Colonic mucosa (tissue), 4 donors: ENCODE measurements around the gene ZNF20. TPM values are rescaled to one million over a fixed set of nuclear protein-coding genes. Genes with fewer than 3 reads are reported as not detected.

Source experiments
- DNase-seq: peaks from one replicate; pipeline ENCODE4 v3.0.0-alpha.2; 2020
- H3K27ac ChIP-seq: fragments of 200-600 bp; one replicate; pipeline ENCODE4 v1.8.0; 2021
- H3K27me3 ChIP-seq: fragments of 200-600 bp; one replicate; pipeline ENCODE4 v1.8.0; 2021
- H3K36me3 ChIP-seq: fragments of 200-600 bp; one replicate; pipeline ENCODE4 v1.8.0; 2021
- H3K4me1 ChIP-seq: fragments of 200-600 bp; one replicate; pipeline ENCODE4 v1.8.0; 2021; ENCODE audit warnings: mild to moderate bottlenecking
- H3K4me3 ChIP-seq: fragments of 200-600 bp; one replicate; pipeline ENCODE4 v1.8.0; 2021
- H3K9ac ChIP-seq, 2 donors: one replicate each; pipeline ENCODE4 v1.7.0; 2013; ENCODE audit warnings: control low read depth in 2 of 2, low read depth in 2 of 2, low read length in 2 of 2
- H3K9me3 ChIP-seq: fragments of 200-600 bp; one replicate; pipeline ENCODE4 v1.8.0; 2021
- CTCF ChIP-seq: fragments of 200-600 bp; IDR thresholded peaks from one replicate; pipeline ENCODE4 v1.8.0; 2022; ENCODE audit warnings: antibody characterized with exemption, mild to moderate bottlenecking
- intact Hi-C: fragments of 100-400 bp; cut with DNase I; formaldehyde crosslinking; loops from one replicate; pipeline ENCODE4 v1.14.1; 2022
- total RNA-seq, 2 donors: library from RNA; stranded (reverse); fragmentation: NEBNext Ultra II Directional in 1 of 2; extraction: Animal tissue kit (Norgen Biotek cat#: 25700) in 1 of 2; gene quantifications; one replicate each; pipeline ENCODE4 v1.2.1, GENCODE V29; 2021
- donor health status: healthy.
- donor health status: DM: no; HTN: no; CAD: no.
- donor health status: DM: no; HTN: no; CAD: no.

Gene ZNF20
- total RNA-seq, 2 donors from 2014 or later = 3.4 to 4.8 TPM

GRCh38 chr19:12145348-12145747 lies 5.2 kb upstream of the ZNF20 start:
- TF ChIP-seq CTCF = no peak
- no peak for DNase-seq
- H3K36me3 ChIP-seq = no peaks in the 10 kb centered on the region
- H3K9me3 ChIP-seq = no peaks in the 10 kb centered on the region
- H3K27me3 ChIP-seq = no peaks in the 10 kb centered on the region
- no peak overlapping the region for H3K4me3 ChIP-seq
- no peak overlapping the region for H3K27ac ChIP-seq
- no peak overlapping the region for H3K9ac ChIP-seq
- H3K4me1 ChIP-seq = peaks cover 10% of the 10 kb centered on the region
- intact Hi-C loops = no loop called here

DNA sequence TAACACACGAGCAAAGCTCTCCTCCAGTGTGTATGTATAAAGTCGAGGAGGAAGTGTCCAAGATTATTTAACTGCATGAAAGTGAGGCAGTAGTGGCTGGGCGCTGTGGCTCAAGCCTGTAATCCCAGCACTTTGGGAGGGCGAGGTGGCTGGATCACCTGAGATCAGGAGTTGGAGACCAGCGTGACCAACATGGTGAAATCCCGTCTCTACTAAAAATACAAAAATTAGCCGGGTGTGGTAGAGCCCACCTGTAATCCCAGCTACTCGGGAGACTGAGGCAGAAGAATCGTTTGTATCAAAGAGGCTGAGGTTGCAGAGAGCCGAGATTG lies 1.2 kb upstream of the ZNF20 start:
- intact Hi-C loops = loop anchor here (2.0 to 5.0 kb wide), 4 partner anchors 83 to 344 kb away; partner anchors contain the start of gene ZNF491
- no peaks in the 10 kb centered on the region for H3K27me3 ChIP-seq

GRCh38 chr19:12140545-12141404 lies 625 bp upstream of the ZNF20 start:
- Histone ChIP-seq H3K4me1 (peaks cover 13% of the 10 kb centered on the region), H3K4me3 (peak overlapping the region; percentile 77), H3K36me3 (no peaks in the 10 kb centered on the region), H3K27me3 (no peaks in the 10 kb centered on the region), H3K27ac (peak overlapping the region; percentile 81), H3K9me3 (no peaks in the 10 kb centered on the region), H3K9ac (peak overlapping the region; percentile 28 to 70)
- intact Hi-C loops = loop anchor here (2.0 to 5.0 kb wide), 4 partner anchors 82 to 343 kb away; partner anchors contain the start of gene ZNF491
- DNase-seq = peak; percentile 97
- TF ChIP-seq CTCF = peak; percentile 86

More for the DNA sequence above, 1.2 kb upstream of the ZNF20 start:
- no peak overlapping the region for H3K27ac ChIP-seq
- H3K36me3 ChIP-seq = no peaks in the 10 kb centered on the region
- no peak for DNase-seq
- no peak for TF ChIP-seq CTCF
- H3K4me3 ChIP-seq = no peak overlapping the region
- peaks cover 13% of the 10 kb centered on the region for H3K4me1 ChIP-seq
- H3K9me3 ChIP-seq = no peaks in the 10 kb centered on the region
- H3K9ac ChIP-seq = no peak overlapping the region

DNA sequence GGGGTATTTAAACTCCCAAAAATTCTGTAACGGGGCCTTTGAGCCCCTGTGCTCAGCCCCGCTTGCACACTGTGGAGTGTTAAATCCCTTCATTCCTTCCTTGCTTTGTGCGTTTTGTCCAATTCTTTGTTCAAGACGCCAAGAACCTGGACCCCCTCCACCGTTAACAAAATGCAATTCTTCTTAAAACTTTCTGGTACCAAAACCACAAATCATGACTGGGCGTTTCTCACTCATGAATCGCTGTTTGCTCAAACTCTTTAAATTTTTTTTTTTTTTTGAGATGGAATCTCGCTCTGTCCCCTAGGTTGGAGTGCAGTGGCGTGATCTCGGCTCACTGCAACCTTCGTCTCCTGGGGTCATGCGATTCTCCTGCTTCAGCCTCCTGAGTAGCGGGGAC lies 881 bp downstream of the ZNF20 start:
- H3K27ac ChIP-seq = peak overlapping the region; percentile 81
- H3K9me3 ChIP-seq = no peaks in the 10 kb centered on the region
- TF ChIP-seq CTCF = no peak
- no peak for DNase-seq
- peaks cover 11% of the 10 kb centered on the region for H3K36me3 ChIP-seq
- H3K4me1 ChIP-seq = peaks cover 13% of the 10 kb centered on the region
- no peaks in the 10 kb centered on the region for H3K27me3 ChIP-seq
- intact Hi-C loops = loop anchor here (5.0 kb wide), 1 partner anchor 152 kb away; no protein-coding TSS in a partner anchor
- H3K9ac ChIP-seq = peak overlapping the region in 1 of 2 donors; percentile 70
- H3K4me3 ChIP-seq = peak overlapping the region; percentile 77

- TF ChIP-seq CTCF = no peak
- H3K27ac ChIP-seq = no peak overlapping the region
- no peak overlapping the region for H3K9ac ChIP-seq
- peaks cover 10% of the 10 kb centered on the region for H3K9me3 ChIP-seq
- intact Hi-C loops = loop anchor here (5.0 kb wide), 1 partner anchor 150 kb away; no protein-coding TSS in a partner anchor
- DNase-seq = no peak
- no peak overlapping the region for H3K4me3 ChIP-seq
- no peaks in the 10 kb centered on the region for H3K27me3 ChIP-seq
- peaks cover 28% of the 10 kb centered on the region for H3K36me3 ChIP-seq
- H3K4me1 ChIP-seq = peaks cover 13% of the 10 kb centered on the region
Observed at GRCh38 chr19:12137221-12137940, 2.8 kb downstream of the ZNF20 start.
